Measurements from ENCODE around the gene PLA2G3.

DNA sequence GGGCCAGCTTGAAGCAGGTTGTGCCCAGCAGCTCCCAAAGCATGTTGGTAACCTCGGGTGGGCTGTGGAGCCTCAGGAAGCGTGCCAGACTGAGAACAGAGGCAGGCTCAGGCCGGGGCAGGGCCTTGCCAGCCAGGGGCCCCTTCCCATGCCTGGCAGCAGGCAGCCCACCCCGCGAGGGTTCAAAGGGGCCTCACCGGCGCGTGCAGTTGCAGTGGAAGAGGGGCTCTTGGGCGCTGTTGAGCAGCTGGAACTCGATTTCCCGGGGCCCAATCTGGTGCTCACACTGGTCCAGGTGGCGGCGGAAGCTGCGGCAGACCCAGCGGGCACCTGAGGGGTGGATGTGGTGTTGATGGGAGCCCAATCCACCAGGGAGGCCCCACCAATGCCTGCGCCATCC lies 3.6 kb downstream of the PLA2G3 start:
- TF ChIP-seq, protein P1, sequence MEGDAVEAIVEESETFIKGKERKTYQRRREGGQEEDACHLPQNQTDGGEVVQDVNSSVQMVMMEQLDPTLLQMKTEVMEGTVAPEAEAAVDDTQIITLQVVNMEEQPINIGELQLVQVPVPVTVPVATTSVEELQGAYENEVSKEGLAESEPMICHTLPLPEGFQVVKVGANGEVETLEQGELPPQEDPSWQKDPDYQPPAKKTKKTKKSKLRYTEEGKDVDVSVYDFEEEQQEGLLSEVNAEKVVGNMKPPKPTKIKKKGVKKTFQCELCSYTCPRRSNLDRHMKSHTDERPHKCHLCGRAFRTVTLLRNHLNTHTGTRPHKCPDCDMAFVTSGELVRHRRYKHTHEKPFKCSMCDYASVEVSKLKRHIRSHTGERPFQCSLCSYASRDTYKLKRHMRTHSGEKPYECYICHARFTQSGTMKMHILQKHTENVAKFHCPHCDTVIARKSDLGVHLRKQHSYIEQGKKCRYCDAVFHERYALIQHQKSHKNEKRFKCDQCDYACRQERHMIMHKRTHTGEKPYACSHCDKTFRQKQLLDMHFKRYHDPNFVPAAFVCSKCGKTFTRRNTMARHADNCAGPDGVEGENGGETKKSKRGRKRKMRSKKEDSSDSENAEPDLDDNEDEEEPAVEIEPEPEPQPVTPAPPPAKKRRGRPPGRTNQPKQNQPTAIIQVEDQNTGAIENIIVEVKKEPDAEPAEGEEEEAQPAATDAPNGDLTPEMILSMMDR (IDR thresholded peaks at IDR 0.05) = no peak
- no peak for TF ChIP-seq POLR2A (IDR thresholded peaks at IDR 0.05)
- TF ChIP-seq POLR2AphosphoS5 (IDR thresholded peaks at IDR 0.05; ENCODE audit: insufficient read depth in 1 of 2, low read depth in 1 of 2) = no peak

Data from vagina (tissue), 2 donors.